RWPE2 (cell line): Measurements from ENCODE around the gene HOXD4.

Source experiments
- ATAC-seq: fragments of 200-7000 bp; cut with Tn5 transposase; 3 replicates; pipeline ENCODE4 v1.9.1; 2021; ENCODE audit warnings: low read depth
- DNase-seq: peaks from one replicate; pipeline ENCODE4 v3.0.0-alpha.2; 2020; ENCODE audit warnings: low spot score
- H3K27ac ChIP-seq: fragments of 450-650 bp; 2 replicates; pipeline ENCODE4 v1.5.1; 2017; ENCODE audit warnings: mild to moderate bottlenecking; ENCODE audit not compliant: poor library complexity, severe bottlenecking
- H3K27me3 ChIP-seq: fragments of 250-450 bp; sonication (Bioruptor Pico); 2 replicates; pipeline ENCODE4 v1.5.1; 2021; ENCODE audit warnings: mild to moderate bottlenecking, moderate library complexity; ENCODE audit not compliant: insufficient read depth, poor library complexity, severe bottlenecking
- H3K36me3 ChIP-seq: fragments of 250-450 bp; sonication (Bioruptor Pico); 2 replicates; pipeline ENCODE4 v1.5.1; 2020; ENCODE audit warnings: low read depth, mild to moderate bottlenecking, moderate library complexity
- H3K4me1 ChIP-seq: fragments of 250-450 bp; sonication (Bioruptor Pico); 2 replicates; pipeline ENCODE4 v1.5.1; 2021; ENCODE audit warnings: mild to moderate bottlenecking, moderate library complexity; ENCODE audit not compliant: insufficient read depth, poor library complexity, severe bottlenecking
- H3K4me3 ChIP-seq: fragments of 250-450 bp; sonication (Bioruptor Pico); 2 replicates; pipeline ENCODE4 v1.5.1; 2021; ENCODE audit warnings: mild to moderate bottlenecking, moderate library complexity; ENCODE audit not compliant: severe bottlenecking
- H3K9me3 ChIP-seq: fragments of 250-450 bp; sonication (Bioruptor Pico); 2 replicates; pipeline ENCODE4 v1.5.1; 2021; ENCODE audit warnings: mild to moderate bottlenecking, moderate library complexity; ENCODE audit not compliant: severe bottlenecking
- CTCF ChIP-seq: fragments of 450-650 bp; IDR thresholded peaks from one replicate; pipeline ENCODE4 v1.5.1; 2017; ENCODE audit warnings: mild to moderate bottlenecking, moderate library complexity; ENCODE audit not compliant: poor library complexity, severe bottlenecking

Gene HOXD4

GRCh38 chr2:176161825-176162626, 10.7 kb downstream of the HOXD4 start:
- no peaks in the 10 kb centered on the region for H3K9me3 ChIP-seq
- 0 out of 3 replicates have a peak, but pooled peaks have one; percentile 7 for ATAC-seq
- H3K27ac ChIP-seq: no peak overlapping the region
- DNase-seq: no peak
- no peaks in the 10 kb centered on the region for H3K36me3 ChIP-seq
- H3K4me3 ChIP-seq: no peak overlapping the region
- H3K4me1 ChIP-seq: no peaks in the 10 kb centered on the region
- H3K27me3 ChIP-seq: peaks cover 80% of the 10 kb centered on the region
- TF ChIP-seq CTCF: no peak

GRCh38 chr2:176162911-176163671, 11.7 kb downstream of the HOXD4 start:
- ATAC-seq: no peak
- Histone ChIP-seq H3K4me3 (no peak overlapping the region), H3K9me3 (no peaks in the 10 kb centered on the region), H3K27me3 (peaks cover 73% of the 10 kb centered on the region), H3K4me1 (no peaks in the 10 kb centered on the region), H3K27ac (no peak overlapping the region), H3K36me3 (no peaks in the 10 kb centered on the region)
- DNase-seq: no peak
- no peak for TF ChIP-seq CTCF

GRCh38 chr2:176163672-176164056, 12.3 kb downstream of the HOXD4 start:
- Histone ChIP-seq H3K4me1 (no peaks in the 10 kb centered on the region), H3K36me3 (no peaks in the 10 kb centered on the region), H3K27me3 (peaks cover 69% of the 10 kb centered on the region), H3K9me3 (no peaks in the 10 kb centered on the region), H3K27ac (no peak overlapping the region), H3K4me3 (no peak overlapping the region)
- ATAC-seq (no peak), DNase-seq (no peak)
- TF ChIP-seq CTCF: no peak

- no peaks in the 10 kb centered on the region for H3K9me3 ChIP-seq
- TF ChIP-seq CTCF: no peak
Observed at GRCh38 chr2:176164201-176164600, 12.9 kb downstream of the HOXD4 start.

More at GRCh38 chr2:176164201-176164600, 12.9 kb downstream of the HOXD4 start:
- Histone ChIP-seq H3K27me3 (peaks cover 69% of the 10 kb centered on the region), H3K27ac (no peak overlapping the region), H3K4me3 (no peak overlapping the region), H3K4me1 (no peaks in the 10 kb centered on the region), H3K36me3 (no peaks in the 10 kb centered on the region)
- ATAC-seq (no peak), DNase-seq (no peak)
